Mesenchymal stem cell (in vitro differentiated cells and primary cell): Measurements from ENCODE around the gene GPRIN3.
A peak's percentile ranks its signal among the peaks of the same experiment; 100 is the strongest.

ENCODE experiments used
- DNase-seq: peaks from one replicate; pipeline ENCODE4 v3.0.0-alpha.2; 2013
- H2AFZ ChIP-seq: one replicate; pipeline ENCODE4 v1.6.1; 2013; ENCODE audit warnings: low read depth, mild to moderate bottlenecking, control low read depth, inconsistent platforms, low read length, moderate library complexity
- H2AK5ac ChIP-seq: 2 replicates; pipeline ENCODE4 v1.6.1; 2013; ENCODE audit warnings: low read length, moderate library complexity, mild to moderate bottlenecking, inconsistent platforms; ENCODE audit not compliant: severe bottlenecking
- H2BK120ac ChIP-seq: one replicate; pipeline ENCODE4 v1.6.1; 2013; ENCODE audit warnings: low read depth, mild to moderate bottlenecking, inconsistent platforms, low read length, moderate library complexity
- H2BK12ac ChIP-seq, 2 experiments: one replicate each; pipeline ENCODE4 v1.6.1; 2013; ENCODE audit warnings: inconsistent platforms in 2 of 2, low read length in 2 of 2, mild to moderate bottlenecking in 2 of 2, moderate library complexity in 2 of 2, control low read depth in 1 of 2
- H2BK15ac ChIP-seq: one replicate; pipeline ENCODE4 v1.6.1; 2013; ENCODE audit warnings: mild to moderate bottlenecking, low read depth, inconsistent platforms; ENCODE audit not compliant: poor library complexity, severe bottlenecking
- H2BK5ac ChIP-seq: 2 replicates; pipeline ENCODE4 v1.6.1; 2013; ENCODE audit warnings: low read depth, mild to moderate bottlenecking, low read length, control low read depth, inconsistent platforms; ENCODE audit not compliant: poor library complexity, severe bottlenecking
- H3K14ac ChIP-seq, 2 experiments: one replicate each; pipeline ENCODE4 v1.6.1; 2013; ENCODE audit warnings: inconsistent platforms in 2 of 2, low read length in 2 of 2, control low read depth in 1 of 2, mild to moderate bottlenecking in 1 of 2, moderate library complexity in 1 of 2
- H3K18ac ChIP-seq, 2 experiments: one replicate each; pipeline ENCODE4 v1.6.1; 2013; ENCODE audit warnings: inconsistent platforms in 2 of 2, low read length in 2 of 2, control low read depth in 1 of 2, low read depth in 1 of 2, mild to moderate bottlenecking in 1 of 2
- H3K23ac ChIP-seq, 2 experiments: one replicate each; pipeline ENCODE4 v1.6.1; 2013; ENCODE audit warnings: inconsistent platforms in 2 of 2, low read length in 2 of 2, mild to moderate bottlenecking in 2 of 2, moderate library complexity in 2 of 2, control low read depth in 1 of 2
- H3K27ac ChIP-seq: 2 replicates; pipeline ENCODE4 v1.5.1; 2013; ENCODE audit warnings: mild to moderate bottlenecking, moderate library complexity, low read length, control low read depth, inconsistent platforms; ENCODE audit not compliant: poor library complexity, severe bottlenecking
- H3K27me3 ChIP-seq, 2 experiments: 2 replicates each; pipeline versions ENCODE4 v1.6.1 to v1.7.0; 2013; ENCODE audit warnings: low read length in 2 of 2, mild to moderate bottlenecking in 2 of 2, moderate library complexity in 2 of 2, control low read depth in 1 of 2, inconsistent platforms in 1 of 2; ENCODE audit not compliant: control insufficient read depth in 1 of 2, insufficient read depth in 1 of 2
- H3K36me3 ChIP-seq, 2 experiments: 2 replicates each; pipeline versions ENCODE4 v1.6.1 to v1.7.0; 2013; ENCODE audit warnings: low read length in 2 of 2, control low read depth in 1 of 2, inconsistent platforms in 1 of 2, low read depth in 1 of 2, mild to moderate bottlenecking in 1 of 2; ENCODE audit not compliant: insufficient read depth in 2 of 2, control insufficient read depth in 1 of 2
- H3K4ac ChIP-seq, 2 experiments: one replicate each; pipeline ENCODE4 v1.6.1; 2013; ENCODE audit warnings: inconsistent platforms in 2 of 2, low read length in 2 of 2, mild to moderate bottlenecking in 2 of 2, moderate library complexity in 2 of 2, control low read depth in 1 of 2, low read depth in 1 of 2
- H3K4me1 ChIP-seq: 2 replicates; pipeline ENCODE4 v1.6.1; 2013; ENCODE audit warnings: low read depth, low read length, control low read depth; ENCODE audit not compliant: control insufficient read depth, insufficient read depth
- H3K4me2 ChIP-seq: 2 replicates; pipeline ENCODE4 v1.6.1; 2013; ENCODE audit warnings: low read length, mild to moderate bottlenecking, inconsistent platforms; ENCODE audit not compliant: poor library complexity, severe bottlenecking
- H3K4me3 ChIP-seq, 2 experiments: 2 replicates each; pipeline versions ENCODE4 v1.5.1 to v1.7.0; 2013; ENCODE audit warnings: low read length in 2 of 2, mild to moderate bottlenecking in 2 of 2, control low read depth in 1 of 2, low read depth in 1 of 2; ENCODE audit not compliant: insufficient read depth in 1 of 2
- H3K79me1 ChIP-seq: replicated peaks from 2 replicates; pipeline ENCODE4 v1.6.1; 2013; ENCODE audit warnings: mild to moderate bottlenecking, control low read depth, low read length, inconsistent platforms; ENCODE audit not compliant: poor library complexity, severe bottlenecking
- H3K9ac ChIP-seq: 2 replicates; pipeline ENCODE4 v1.7.0; 2013; ENCODE audit warnings: mild to moderate bottlenecking, low read length, moderate library complexity
- H3K9me3 ChIP-seq: 2 replicates; pipeline ENCODE4 v1.7.0; 2013; ENCODE audit warnings: mild to moderate bottlenecking, low read length; ENCODE audit not compliant: control insufficient read depth
- H4K8ac ChIP-seq: one replicate; pipeline ENCODE4 v1.6.1; 2013; ENCODE audit warnings: inconsistent platforms, mild to moderate bottlenecking, low read length, moderate library complexity
- H4K91ac ChIP-seq: one replicate; pipeline ENCODE4 v1.6.1; 2013; ENCODE audit warnings: mild to moderate bottlenecking, low read length, inconsistent platforms
- WGBS: methylation state at CpG from one replicate; pipeline ENCODE4 v1.1.7; 2013; ENCODE audit warnings: mixed read lengths; 5-methylcytosine and 5-hydroxymethylcytosine counted together

The GPRIN3 gene

GRCh38 chr4:89259301-89260028 lies 48.1 kb downstream of the GPRIN3 start:
- Histone ChIP-seq H2BK120ac (no peak overlapping the region), H3K4me2 (no peak overlapping the region), H3K9me3 (no peaks in the 10 kb centered on the region), H3K18ac (no peak overlapping the region), H3K23ac (no peak overlapping the region), H3K27ac (no peak overlapping the region), H4K91ac (no peak overlapping the region), H2BK12ac (no peak overlapping the region), H3K4me1 (no peaks in the 10 kb centered on the region), H2AK5ac (no peak overlapping the region), H2AFZ (no peak overlapping the region), H3K4ac (no peak overlapping the region), H3K14ac (peak overlapping the region in 1 of 2 experiments; percentile 41), H3K9ac (no peak overlapping the region), H3K36me3 (no peaks in the 10 kb centered on the region), H2BK15ac (no peak overlapping the region), H2BK5ac (no peak overlapping the region), H4K8ac (no peak overlapping the region), H3K4me3 (no peak overlapping the region), H3K27me3 (peaks cover 9 to 48% of the 10 kb centered on the region in 2 experiments), H3K79me1 (no peaks in the 10 kb centered on the region)
- WGBS: 82% methylated on average over 4 of the region's 4 CpGs
- DNase-seq: no peak

- Histone ChIP-seq H2BK15ac (no peak overlapping the region), H3K4me2 (no peak overlapping the region), H3K27me3 (peaks cover 9 to 48% of the 10 kb centered on the region in 2 experiments), H3K9me3 (no peaks in the 10 kb centered on the region), H4K91ac (no peak overlapping the region), H3K4me1 (no peaks in the 10 kb centered on the region), H3K4me3 (no peak overlapping the region), H3K27ac (no peak overlapping the region), H3K23ac (no peak overlapping the region), H2BK120ac (no peak overlapping the region), H2AFZ (no peak overlapping the region), H3K14ac (no peak overlapping the region), H3K9ac (no peak overlapping the region), H3K18ac (no peak overlapping the region), H4K8ac (no peak overlapping the region), H3K36me3 (no peaks in the 10 kb centered on the region), H2AK5ac (no peak overlapping the region), H3K4ac (no peak overlapping the region), H2BK12ac (no peak overlapping the region), H2BK5ac (no peak overlapping the region), H3K79me1 (no peaks in the 10 kb centered on the region)
- WGBS: 86% methylated on average over 6 of the region's 6 CpGs
- DNase-seq: no peak
These were observed 49.1 kb downstream of the GPRIN3 start for GRCh38 chr4:89258506-89258905.

- Histone ChIP-seq H2BK120ac (no peak overlapping the region), H3K4me2 (no peak overlapping the region), H4K8ac (no peak overlapping the region), H2AK5ac (no peak overlapping the region), H3K4ac (no peak overlapping the region), H4K91ac (no peak overlapping the region), H2BK15ac (no peak overlapping the region), H3K36me3 (no peaks in the 10 kb centered on the region), H3K18ac (no peak overlapping the region), H3K23ac (no peak overlapping the region), H2BK5ac (no peak overlapping the region), H3K9ac (no peak overlapping the region), H3K4me3 (no peak overlapping the region), H2BK12ac (no peak overlapping the region), H3K14ac (no peak overlapping the region), H3K27me3 (peaks cover 9 to 48% of the 10 kb centered on the region in 2 experiments), H3K4me1 (no peaks in the 10 kb centered on the region), H3K79me1 (no peaks in the 10 kb centered on the region), H3K9me3 (no peaks in the 10 kb centered on the region), H3K27ac (no peak overlapping the region), H2AFZ (no peak overlapping the region)
- 100% methylated on average over 1 of the region's 2 CpGs for WGBS
- no peak for DNase-seq
These were observed 50.2 kb downstream of the GPRIN3 start for GRCh38 chr4:89257376-89257775.

- Histone ChIP-seq H3K4me2 (no peak overlapping the region), H2BK12ac (peak overlapping the region in 1 of 2 experiments; percentile 63), H3K36me3 (no peaks in the 10 kb centered on the region), H4K8ac (no peak overlapping the region), H2AFZ (no peak overlapping the region), H3K27ac (no peak overlapping the region), H3K23ac (peak overlapping the region in 1 of 2 experiments; percentile 69), H3K9ac (no peak overlapping the region), H3K4ac (no peak overlapping the region), H3K9me3 (no peaks in the 10 kb centered on the region), H2BK120ac (no peak overlapping the region), H4K91ac (no peak overlapping the region), H3K4me3 (no peak overlapping the region), H3K14ac (peak overlapping the region in 1 of 2 experiments; percentile 60), H2AK5ac (no peak overlapping the region), H3K27me3 (peaks cover 9 to 48% of the 10 kb centered on the region in 2 experiments), H2BK5ac (no peak overlapping the region), H2BK15ac (no peak overlapping the region), H3K79me1 (no peaks in the 10 kb centered on the region), H3K4me1 (no peaks in the 10 kb centered on the region), H3K18ac (peak overlapping the region in 1 of 2 experiments; percentile 3)
- 73% methylated on average over 3 of the region's 3 CpGs for WGBS
- no peak for DNase-seq
These were observed 51.3 kb downstream of the GPRIN3 start for GRCh38 chr4:89256203-89256800.
